Measurements from ENCODE around the gene INPP4B. TPM values are rescaled to one million over a fixed set of nuclear protein-coding genes. Genes with fewer than 3 reads are reported as not detected.

The INPP4B gene
- total and polyA plus RNA-seq, 2 experiments from 2014 or later, result 4.6 to 5.5 TPM

- TF ChIP-seq, protein P1, sequence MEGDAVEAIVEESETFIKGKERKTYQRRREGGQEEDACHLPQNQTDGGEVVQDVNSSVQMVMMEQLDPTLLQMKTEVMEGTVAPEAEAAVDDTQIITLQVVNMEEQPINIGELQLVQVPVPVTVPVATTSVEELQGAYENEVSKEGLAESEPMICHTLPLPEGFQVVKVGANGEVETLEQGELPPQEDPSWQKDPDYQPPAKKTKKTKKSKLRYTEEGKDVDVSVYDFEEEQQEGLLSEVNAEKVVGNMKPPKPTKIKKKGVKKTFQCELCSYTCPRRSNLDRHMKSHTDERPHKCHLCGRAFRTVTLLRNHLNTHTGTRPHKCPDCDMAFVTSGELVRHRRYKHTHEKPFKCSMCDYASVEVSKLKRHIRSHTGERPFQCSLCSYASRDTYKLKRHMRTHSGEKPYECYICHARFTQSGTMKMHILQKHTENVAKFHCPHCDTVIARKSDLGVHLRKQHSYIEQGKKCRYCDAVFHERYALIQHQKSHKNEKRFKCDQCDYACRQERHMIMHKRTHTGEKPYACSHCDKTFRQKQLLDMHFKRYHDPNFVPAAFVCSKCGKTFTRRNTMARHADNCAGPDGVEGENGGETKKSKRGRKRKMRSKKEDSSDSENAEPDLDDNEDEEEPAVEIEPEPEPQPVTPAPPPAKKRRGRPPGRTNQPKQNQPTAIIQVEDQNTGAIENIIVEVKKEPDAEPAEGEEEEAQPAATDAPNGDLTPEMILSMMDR (IDR thresholded peaks at IDR 0.05; ENCODE audit: low read depth, low read length), result no peak
- no peak overlapping the region for H3K27ac ChIP-seq
- H3K4me3 ChIP-seq, result no peak overlapping the region
- no peaks in the 10 kb centered on the region for H3K36me3 ChIP-seq
- no peaks in the 10 kb centered on the region for H3K27me3 ChIP-seq
- H3K9me3 ChIP-seq (ENCODE audit: low read depth), result no peaks in the 10 kb centered on the region
- no peaks in the 10 kb centered on the region for H3K4me1 ChIP-seq (ENCODE audit: low read depth)
- no peak for DNase-seq (ENCODE audit: low read depth in 1 of 2, low spot score in 1 of 2)
Observed at GRCh38 chr4:142124874-142125273, 721.2 kb downstream of the INPP4B start.

DNA sequence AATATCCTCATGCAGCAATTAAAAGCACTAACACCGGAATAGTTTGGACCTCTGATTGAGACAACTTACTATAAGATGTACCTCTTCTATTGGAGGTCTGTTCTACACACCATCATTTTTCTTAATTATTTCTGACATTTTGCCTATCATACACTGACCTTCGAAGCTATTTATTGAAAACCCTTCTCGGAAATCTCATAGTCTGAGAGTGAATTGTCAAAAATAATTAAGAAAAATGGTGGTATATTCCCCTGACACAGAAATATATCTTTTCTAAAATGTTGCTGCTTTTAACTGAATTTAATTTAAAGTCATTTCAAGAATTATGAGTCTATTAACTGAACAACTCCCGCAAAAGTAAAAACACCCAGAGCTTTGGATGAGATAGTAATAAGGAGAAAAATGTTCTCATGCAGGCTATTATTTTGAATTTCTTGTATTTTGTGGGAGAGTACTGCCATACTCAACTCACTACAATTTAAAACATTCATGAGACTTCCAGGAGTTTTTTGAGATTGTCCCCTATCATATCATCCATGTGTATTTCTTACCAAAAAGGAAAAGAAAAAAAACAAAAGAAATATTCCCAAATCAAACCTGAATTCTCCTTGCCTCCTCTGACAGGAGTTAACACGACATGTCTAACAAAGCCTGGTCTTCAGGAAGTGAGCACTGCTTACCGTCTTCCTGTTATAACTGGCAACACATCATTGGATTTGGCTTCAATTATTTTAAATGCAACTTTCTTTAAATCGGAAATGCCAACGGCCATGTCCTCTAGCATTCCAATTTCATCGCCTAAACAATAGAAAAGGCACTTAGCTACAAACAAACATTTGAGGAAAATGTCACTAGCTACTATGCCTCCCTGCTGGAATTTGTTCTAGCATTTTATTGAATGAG, 724.4 kb downstream of the INPP4B start:
- Histone ChIP-seq H3K9me3 (ENCODE audit: low read depth) (no peaks in the 10 kb centered on the region), H3K4me3 (no peak overlapping the region), H3K4me1 (ENCODE audit: low read depth) (no peaks in the 10 kb centered on the region), H3K36me3 (no peaks in the 10 kb centered on the region), H3K27me3 (no peaks in the 10 kb centered on the region), H3K27ac (no peak overlapping the region)
- DNase-seq (ENCODE audit: low read depth in 1 of 2, low spot score in 1 of 2), result peak in 1 of 2 donors; percentile 31
- TF ChIP-seq, protein P1 (IDR thresholded peaks at IDR 0.05; ENCODE audit: low read depth, low read length), result no peak

DNA sequence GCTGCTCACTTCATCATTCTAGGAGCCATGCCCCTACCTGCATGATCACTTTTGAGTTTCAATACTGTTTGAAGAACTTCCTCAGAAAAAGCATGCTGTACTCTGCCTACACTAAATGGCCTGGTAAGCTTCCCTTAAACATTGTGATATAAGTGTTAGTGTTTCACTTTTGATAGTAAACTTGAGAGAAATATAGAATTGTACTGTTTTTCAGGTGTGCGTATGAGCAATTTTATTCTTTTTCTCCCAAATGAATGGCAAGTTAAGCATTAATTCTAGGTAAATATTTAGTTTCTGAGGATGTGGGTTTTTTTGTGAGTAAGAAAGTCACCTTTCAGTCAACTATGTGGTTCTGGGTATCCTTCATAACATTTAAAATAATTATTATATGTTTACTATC, 725.2 kb downstream of the INPP4B start:
- Histone ChIP-seq H3K36me3 (no peaks in the 10 kb centered on the region), H3K9me3 (ENCODE audit: low read depth) (no peaks in the 10 kb centered on the region), H3K4me1 (ENCODE audit: low read depth) (no peaks in the 10 kb centered on the region), H3K27ac (no peak overlapping the region), H3K27me3 (no peaks in the 10 kb centered on the region), H3K4me3 (no peak overlapping the region)
- no peak for DNase-seq (ENCODE audit: low read depth in 1 of 2, low spot score in 1 of 2)
- TF ChIP-seq, protein P1 (IDR thresholded peaks at IDR 0.05; ENCODE audit: low read depth, low read length), result no peak

DNA sequence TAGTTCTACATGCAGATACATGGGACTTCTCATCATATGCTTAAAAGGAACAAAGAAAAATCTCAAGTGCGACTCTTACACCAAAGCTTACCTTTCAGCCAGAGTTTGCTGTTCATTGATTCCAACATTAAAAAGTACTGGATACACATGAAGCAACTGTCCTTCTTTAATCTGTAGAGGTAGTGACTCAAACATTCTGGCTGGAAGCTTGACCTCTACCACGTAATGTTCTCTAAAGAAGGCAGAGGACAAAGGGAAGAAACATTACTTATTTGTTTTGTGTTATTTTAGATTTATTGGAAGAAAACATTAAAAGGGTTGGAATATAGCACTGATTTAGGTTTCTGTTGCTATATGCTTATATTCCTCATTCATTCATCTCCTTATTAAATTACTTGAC, 733.6 kb downstream of the INPP4B start:
- TF ChIP-seq, protein P1 (IDR thresholded peaks at IDR 0.05; ENCODE audit: low read depth, low read length), result no peak
- H3K9me3 ChIP-seq (ENCODE audit: low read depth), result no peaks in the 10 kb centered on the region

DNA sequence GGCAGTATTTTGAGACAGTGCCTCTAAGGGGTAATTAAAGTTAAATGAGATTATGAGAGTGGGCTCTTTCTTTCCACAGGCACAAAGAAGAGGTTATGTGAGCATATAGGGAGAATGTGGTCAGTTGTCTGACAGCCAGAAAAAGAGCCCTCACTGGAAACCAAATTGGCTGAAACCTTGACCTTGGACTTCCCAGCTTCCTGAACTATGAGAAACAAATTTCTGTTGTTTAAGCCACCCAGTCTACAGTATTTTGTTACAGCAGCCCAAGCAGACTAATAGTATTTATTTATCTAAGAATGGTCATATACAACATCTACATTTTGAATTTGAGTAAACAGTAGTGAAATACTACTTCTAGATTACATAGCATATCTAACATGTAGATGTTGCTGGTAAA, 736.0 kb downstream of the INPP4B start:
- H3K27ac ChIP-seq, result no peak overlapping the region
- no peaks in the 10 kb centered on the region for H3K27me3 ChIP-seq
- H3K4me3 ChIP-seq, result no peak overlapping the region
- H3K9me3 ChIP-seq (ENCODE audit: low read depth), result no peaks in the 10 kb centered on the region
- TF ChIP-seq, protein P1 (IDR thresholded peaks at IDR 0.05; ENCODE audit: low read depth, low read length), result no peak
- DNase-seq (ENCODE audit: low read depth in 1 of 2, low spot score in 1 of 2), result no peak
- no peaks in the 10 kb centered on the region for H3K4me1 ChIP-seq (ENCODE audit: low read depth)
- no peaks in the 10 kb centered on the region for H3K36me3 ChIP-seq

More for the DNA sequence above, 733.6 kb downstream of the INPP4B start:
- Histone ChIP-seq H3K36me3 (no peaks in the 10 kb centered on the region), H3K4me1 (ENCODE audit: low read depth) (no peaks in the 10 kb centered on the region), H3K4me3 (no peak overlapping the region), H3K27me3 (no peaks in the 10 kb centered on the region), H3K27ac (no peak overlapping the region)
- DNase-seq (ENCODE audit: low read depth in 1 of 2, low spot score in 1 of 2), result peak in 1 of 2 donors; percentile 53
